IPS-NIHi11 (cell line): ENCODE results near the gene ETV1.

Experiments
- DNase-seq: peaks from one replicate; pipeline ENCODE4 v3.0.0; 2012; ENCODE audit warnings: mixed read lengths, low spot score

ETV1 gene

GRCh38 chr7:13986208-13986607 is 3.3 kb downstream of the ETV1 start:
- no peak for DNase-seq

DNA sequence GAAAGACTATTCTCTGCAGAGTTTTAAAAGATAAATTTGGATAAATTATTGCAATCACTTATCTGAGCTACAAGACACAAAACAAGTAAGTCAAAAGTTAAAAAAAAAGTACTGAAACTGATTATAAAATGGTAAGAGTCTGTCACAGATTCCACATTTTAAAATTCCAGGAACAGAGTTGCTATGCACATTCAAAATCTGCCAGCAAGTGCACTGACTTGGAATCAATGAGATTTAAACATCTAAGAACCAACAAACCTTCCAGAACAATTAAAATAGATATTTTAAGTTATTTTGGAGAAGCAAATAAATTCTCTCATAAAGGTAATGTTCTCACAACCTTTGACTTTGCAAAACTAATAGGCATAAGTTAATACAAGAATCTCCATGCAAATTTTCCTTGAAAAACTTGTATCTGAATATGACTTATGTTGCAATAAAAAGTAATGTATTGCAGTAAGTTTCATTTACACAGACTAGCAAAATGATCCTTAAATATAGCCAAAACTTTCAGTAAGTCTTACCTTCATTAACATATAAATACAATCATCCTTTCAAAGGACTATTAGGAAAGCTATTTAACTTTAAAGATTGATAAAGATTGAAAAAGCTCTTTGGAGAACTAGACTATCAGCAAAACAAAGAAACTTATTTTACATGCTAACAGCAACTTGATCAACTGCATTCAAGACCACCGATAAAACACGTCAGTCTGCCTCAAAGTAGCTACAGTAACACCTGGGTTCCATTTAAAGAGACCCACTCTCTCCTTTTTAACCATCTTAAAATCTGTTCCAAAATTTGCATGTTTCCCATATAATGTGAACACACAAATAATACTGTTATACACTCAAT is 4.4 kb downstream of the ETV1 start:
- DNase-seq, result no peak

- no peak for DNase-seq
These were observed 5.4 kb downstream of the ETV1 start for GRCh38 chr7:13984061-13984460.

DNA sequence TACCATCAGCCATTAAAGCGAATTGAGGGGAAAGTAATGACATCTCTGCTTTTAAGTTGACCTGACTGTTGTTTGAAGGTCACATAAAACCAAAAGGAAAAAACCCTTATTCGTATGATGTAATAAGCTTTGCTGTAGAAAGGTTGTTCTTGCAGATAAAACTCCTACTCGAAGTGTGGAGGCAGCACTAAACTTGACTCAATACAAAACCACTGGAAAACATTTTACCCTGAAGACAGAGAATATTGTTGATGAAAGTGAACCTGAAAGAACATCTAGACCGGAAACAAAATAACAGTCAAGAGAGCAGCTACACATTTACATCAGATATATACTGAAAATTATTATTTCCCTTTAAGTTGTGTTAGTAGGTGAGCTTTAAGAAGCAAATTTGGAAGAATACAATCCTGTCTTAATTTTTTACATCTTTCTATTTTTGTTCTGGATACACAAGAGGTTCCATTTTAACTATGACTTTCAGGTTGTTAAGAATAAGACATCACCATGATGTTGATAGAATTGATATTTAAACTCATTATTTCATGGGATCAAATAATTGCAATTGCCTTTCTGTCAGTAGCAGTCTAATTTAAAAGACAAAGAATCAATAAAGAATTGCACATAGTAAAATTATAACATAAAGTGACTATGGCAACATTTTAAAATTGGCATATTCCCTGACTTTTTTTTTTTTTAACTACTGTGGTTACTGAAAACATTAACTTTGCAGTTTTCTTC is 6.4 kb downstream of the ETV1 start:
- DNase-seq, result no peak

GRCh38 chr7:13981070-13981469 is 8.4 kb downstream of the ETV1 start:
- peak; percentile 64 for DNase-seq

DNA sequence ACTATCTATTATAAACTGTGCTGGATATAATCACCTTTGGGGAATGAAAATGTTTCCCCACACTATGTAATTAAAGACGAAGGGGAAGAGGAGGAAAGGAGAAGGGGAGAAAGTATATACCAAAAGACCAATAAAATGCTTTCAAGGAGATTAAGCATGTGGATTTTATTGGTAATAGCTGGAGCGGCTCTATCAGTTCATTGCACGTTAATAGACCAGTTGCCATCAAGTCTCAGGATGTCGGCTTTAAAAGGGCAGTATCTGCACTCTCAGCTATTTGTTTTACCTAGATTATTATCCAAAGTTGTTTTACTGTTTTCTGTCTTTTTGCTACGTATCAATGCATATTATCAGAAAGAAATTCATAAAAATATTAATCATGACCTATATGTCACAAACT is 9.0 kb downstream of the ETV1 start:
- no peak for DNase-seq

DNA sequence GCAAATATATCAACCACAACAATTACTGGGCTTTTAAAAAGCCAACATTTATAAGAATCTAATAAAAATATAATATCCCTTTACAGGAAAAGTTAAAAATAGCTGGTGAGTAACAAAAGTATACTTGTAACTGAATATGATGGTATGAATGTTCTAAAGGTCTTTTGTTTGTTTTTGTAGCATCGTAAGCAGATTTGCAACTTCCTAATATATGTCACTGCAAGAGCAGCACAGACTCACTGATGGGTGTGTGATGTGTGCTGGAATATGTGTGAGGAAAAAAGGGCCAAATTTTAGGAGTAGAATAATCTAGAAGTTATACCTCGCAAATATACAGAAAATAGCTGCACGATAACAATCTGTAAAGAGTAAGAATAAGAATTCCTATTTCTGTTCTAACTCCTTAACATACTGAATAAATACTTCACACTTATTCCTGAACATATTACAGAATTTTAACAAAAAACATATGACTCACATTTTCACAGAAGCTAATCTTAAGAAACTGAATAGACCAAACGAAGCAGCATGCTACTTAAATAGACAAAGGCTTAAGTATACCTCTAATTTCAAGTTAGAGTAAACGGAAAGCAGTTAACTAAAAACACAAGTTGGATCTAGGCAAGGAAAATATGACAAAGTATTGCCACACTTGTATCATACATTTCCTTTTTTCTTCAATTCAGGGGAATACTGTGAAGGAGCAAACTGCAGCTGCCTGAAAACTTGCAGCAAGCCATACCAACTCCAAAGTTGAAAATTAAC is 9.6 kb downstream of the ETV1 start:
- no peak for DNase-seq

GRCh38 chr7:13976594-13976993 is 12.9 kb downstream of the ETV1 start:
- no peak for DNase-seq

- no peak for DNase-seq
These were observed 24.4 kb downstream of the ETV1 start for GRCh38 chr7:13965077-13965476.

GRCh38 chr7:13963925-13964324 is 25.5 kb downstream of the ETV1 start:
- peak; percentile 8 for DNase-seq

DNA sequence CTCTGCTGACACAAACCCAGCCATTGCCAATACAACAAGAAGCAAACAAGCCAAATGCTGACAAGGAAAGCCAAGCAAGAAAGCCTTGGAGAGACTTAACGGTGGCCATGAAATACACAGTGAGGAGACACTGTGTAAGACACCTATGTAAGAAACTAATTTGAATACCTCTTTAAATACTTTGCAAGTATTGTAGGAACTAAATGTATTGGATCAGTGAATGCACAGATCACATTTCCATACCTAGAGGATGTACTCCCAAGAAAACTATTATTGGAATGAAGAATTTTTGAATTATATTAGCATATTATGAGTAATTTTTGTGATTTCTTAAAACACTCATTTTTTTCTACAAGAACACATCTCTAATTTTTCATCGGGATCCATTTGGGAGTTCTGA is 34.0 kb downstream of the ETV1 start:
- DNase-seq, result no peak

DNA sequence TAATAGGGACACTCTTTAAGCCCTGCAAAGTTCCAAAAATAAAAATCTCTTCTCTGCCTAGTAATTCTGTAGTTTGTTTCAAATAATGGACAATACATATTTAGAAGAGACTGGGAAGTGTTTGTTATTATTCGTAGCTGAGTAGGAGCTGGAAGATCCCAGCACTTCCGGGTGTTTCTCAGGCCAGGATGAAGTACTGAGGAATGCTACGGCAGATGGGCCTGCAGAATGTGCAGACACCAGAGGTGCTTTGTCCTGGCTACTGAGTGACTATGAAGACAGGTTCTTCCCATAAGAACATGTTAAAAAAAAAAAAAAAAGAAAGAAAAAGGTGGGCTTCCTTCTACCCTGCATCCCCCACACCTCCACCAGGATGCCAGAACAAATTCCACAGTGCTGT is 36.1 kb downstream of the ETV1 start:
- DNase-seq, result no peak

- DNase-seq, result no peak
These were observed 36.5 kb downstream of the ETV1 start for GRCh38 chr7:13952921-13953320.

DNA sequence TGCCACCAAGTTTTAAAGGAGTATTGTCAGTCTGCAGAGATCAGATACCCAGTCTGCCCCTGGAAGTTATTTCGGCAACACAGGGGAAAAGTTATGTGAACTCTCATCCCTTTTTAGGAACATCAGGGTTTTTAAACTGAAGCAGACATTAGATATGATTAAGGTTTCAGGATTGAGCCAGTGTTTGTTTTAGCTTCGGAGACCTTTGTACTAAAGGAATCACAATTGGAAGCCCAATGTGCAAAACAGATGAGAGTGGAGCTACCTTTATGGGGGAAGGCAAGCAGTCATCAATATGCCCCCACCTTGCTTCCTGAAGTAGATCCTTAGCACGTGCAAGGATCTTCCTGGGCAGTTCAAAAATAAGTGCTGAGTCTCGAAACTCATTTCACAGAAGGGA is 39.5 kb downstream of the ETV1 start:
- DNase-seq, result no peak

DNA sequence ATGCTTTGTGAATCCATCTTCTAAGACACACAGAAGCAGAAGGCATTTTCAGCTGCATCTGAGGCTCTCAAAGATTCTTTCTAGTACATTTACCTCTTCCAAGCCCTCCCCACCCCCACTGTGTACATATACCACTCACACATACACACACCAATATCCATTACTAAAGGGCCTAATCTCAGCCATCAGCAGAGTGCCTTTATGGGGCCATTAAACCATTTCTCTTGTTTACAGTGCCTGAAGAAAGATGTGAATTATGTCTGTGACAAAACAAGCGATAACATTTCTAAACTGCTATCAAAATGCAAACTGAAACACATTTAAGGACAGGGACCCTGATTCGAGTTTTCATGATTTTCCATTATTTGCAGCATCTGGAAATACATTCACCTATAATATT is 40.0 kb downstream of the ETV1 start:
- no peak for DNase-seq

DNA sequence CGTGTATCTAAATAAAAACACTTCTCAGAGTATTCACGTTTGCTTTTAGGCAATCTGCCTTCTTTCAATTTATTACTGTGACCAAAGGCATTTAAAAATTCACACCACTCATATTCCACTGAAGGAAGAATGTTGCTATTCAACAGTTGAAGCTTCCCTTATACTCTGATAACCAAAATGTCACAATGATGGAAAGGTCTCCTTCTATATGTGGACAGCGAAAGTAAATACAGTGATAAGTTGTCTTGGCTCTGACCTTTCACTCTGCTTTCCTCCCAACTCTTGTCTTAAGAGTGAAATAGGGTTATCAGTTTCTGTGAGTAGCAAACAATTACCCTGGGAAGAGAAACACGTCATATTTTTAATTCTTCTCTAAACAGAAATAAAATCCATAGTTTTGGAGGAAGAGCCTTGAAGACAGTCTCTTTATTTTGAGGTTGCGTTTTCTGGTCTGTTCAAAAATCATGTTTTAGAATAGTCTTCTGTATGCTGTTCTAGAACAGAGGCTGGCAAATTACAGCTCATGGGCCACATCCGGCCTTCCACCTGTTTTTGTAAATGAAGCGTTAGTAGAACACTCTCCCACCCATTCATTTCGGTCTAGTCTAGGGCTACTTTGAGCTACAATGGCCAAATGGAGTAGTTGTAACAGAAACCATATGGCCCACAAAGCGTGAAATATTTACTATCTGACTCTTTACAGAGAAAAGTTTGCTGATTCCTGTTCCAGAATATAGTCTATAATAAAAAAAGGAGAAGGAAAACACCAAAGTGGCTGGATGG is 41.3 kb downstream of the ETV1 start:
- no peak for DNase-seq

DNA sequence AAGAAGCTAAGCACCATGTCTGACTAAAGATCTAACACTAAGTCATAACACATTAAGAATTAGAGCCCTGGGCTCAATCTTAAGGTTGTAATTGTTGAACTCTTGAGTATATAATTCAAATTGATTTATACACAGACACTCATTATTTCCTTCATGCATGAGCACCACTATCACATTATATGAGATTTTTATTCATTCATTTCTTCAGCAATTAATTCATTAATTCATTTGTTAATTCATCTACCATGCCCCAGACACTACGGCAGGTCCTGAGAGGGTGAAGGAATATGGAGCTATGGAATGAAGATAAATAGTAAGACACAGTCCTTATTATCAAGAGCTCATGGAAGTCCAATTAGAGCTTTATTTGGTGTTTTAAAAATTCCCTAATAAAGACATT is 41.9 kb downstream of the ETV1 start:
- DNase-seq, result no peak

DNA sequence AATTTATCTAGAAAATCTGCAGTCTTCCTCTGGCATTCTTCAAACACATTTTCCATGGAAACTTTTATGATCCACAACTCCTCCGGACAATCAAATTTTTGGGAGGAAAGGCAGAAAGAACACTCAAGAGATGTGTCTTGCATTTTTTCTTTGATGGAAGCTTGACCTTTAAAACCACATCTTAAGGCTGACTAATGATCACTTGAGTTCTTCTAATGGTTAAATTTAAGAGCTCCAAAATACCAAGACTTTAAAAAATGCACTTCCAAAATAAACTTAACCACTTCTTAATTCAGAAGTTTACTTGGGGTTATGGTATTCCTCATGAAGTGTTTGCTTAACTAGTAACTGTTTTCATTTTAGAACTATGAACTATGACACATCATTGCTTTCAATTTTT is 43.3 kb downstream of the ETV1 start:
- no peak for DNase-seq

DNA sequence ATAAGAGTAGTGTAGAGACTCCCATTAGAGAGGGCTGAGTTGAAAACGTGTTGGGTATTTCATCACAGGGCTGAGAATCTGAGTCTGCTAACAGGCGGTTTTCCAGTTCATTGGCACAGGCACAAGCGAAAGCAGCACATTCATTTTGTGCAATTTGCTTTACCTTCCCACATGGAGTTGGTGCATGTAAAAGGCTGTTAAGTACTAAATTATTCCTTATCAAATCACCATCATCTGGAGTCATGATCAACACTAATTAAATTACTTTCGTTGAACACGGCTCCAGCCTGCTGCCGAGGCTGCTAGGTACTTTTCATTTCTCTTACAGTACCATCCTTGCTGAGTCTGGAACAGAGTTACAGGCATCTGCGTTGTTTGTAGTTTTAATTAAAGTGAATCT is 43.8 kb downstream of the ETV1 start:
- DNase-seq, result no peak

GRCh38 chr7:13933536-13933935 is 55.9 kb downstream of the ETV1 start:
- DNase-seq, result no peak

- no peak for DNase-seq
These were observed 56.4 kb downstream of the ETV1 start for GRCh38 chr7:13933091-13933490.

GRCh38 chr7:13932131-13932530 is 57.3 kb downstream of the ETV1 start:
- no peak for DNase-seq
